Lung (tissue), 12 donors: ENCODE data around the gene MYL7. TPM values are rescaled to one million over a fixed set of nuclear protein-coding genes. Genes with fewer than 3 reads are reported as not detected.

Experiments used
- ATAC-seq: fragments of 200-7000 bp; cut with Tn5 transposase; one replicate; pipeline ENCODE4 v1.9.1; 2020; ENCODE audit warnings: moderate number of reproducible peaks; ENCODE audit not compliant: insufficient read depth, low FRiP score
- DNase-seq, 3 donors: peaks; one replicate each; pipeline ENCODE4 v3.0.0-alpha.2; 2013 to 2017
- H3K27ac ChIP-seq, 2 donors: one replicate each; pipeline ENCODE4 v1.5.1; 2013; ENCODE audit warnings: mild to moderate bottlenecking in 2 of 2, moderate library complexity in 2 of 2, control low read depth in 1 of 2, inconsistent platforms in 1 of 2, low read depth in 1 of 2, low read length in 1 of 2
- H3K27me3 ChIP-seq, 3 donors: one replicate each; pipeline ENCODE4 v1.5.1; 2013; ENCODE audit warnings: low read length in 2 of 3; ENCODE audit not compliant: control insufficient read depth in 3 of 3, insufficient read depth in 3 of 3
- H3K36me3 ChIP-seq, 4 donors: one replicate each; pipeline ENCODE4 v1.5.1; 2013; ENCODE audit warnings: low read length in 4 of 4, mild to moderate bottlenecking in 1 of 4, moderate library complexity in 1 of 4; ENCODE audit not compliant: control insufficient read depth in 4 of 4, insufficient read depth in 4 of 4
- H3K4me1 ChIP-seq, 5 donors: one replicate each; pipeline ENCODE4 v1.5.1; 2013; ENCODE audit warnings: low read length in 5 of 5, mild to moderate bottlenecking in 2 of 5, moderate library complexity in 1 of 5; ENCODE audit not compliant: control insufficient read depth in 5 of 5, insufficient read depth in 5 of 5
- H3K4me3 ChIP-seq: one replicate; pipeline ENCODE4 v1.5.1; 2013; ENCODE audit warnings: mild to moderate bottlenecking, control low read depth, moderate library complexity
- H3K9ac ChIP-seq, 2 donors: one replicate each; pipeline ENCODE4 v1.5.1; 2013; ENCODE audit warnings: low read length in 2 of 2, control low read depth in 1 of 2; ENCODE audit not compliant: insufficient read depth in 1 of 2
- H3K9me3 ChIP-seq, 4 donors: one replicate each; pipeline ENCODE4 v1.5.1; 2013; ENCODE audit warnings: low read length in 3 of 4, mild to moderate bottlenecking in 1 of 4, moderate library complexity in 1 of 4; ENCODE audit not compliant: control insufficient read depth in 4 of 4, insufficient read depth in 3 of 4
- CTCF ChIP-seq: IDR thresholded peaks from 2 replicates; pipeline ENCODE4 v1.5.1; 2012; ENCODE audit warnings: mild to moderate bottlenecking; ENCODE audit errors: control extremely low read depth, extremely low read depth
- WGBS, 2 donors: extraction: QIAGEN DNeasy Blood & Tissue Kit; methylation state at CpG; one replicate each; pipeline ENCODE4 v1.1.7; 2013; 5-methylcytosine and 5-hydroxymethylcytosine counted together
- polyA plus RNA-seq, 2 donors: library from polyadenylated mRNA; stranded (reverse); fragments of 200-250 nt; gene quantifications; one replicate each; pipeline ENCODE4 v1.2.1, GENCODE V29; 2013
- total RNA-seq, 2 donors: library from RNA; depleted of rRNA in 1 of 2; stranded (reverse); fragments of >200 nt in 1 of 2; gene quantifications; one replicate each; pipeline ENCODE4 v1.2.1, GENCODE V29; 2014 to 2021
- donor health status: control.
- donor health status: control.
- donor health status: Bipolar disorder and iron deficiency.
- donor health status: healthy.
- donor health status: DM: yes; HTN: yes; CAD: no.

MYL7 gene
- total and polyA plus RNA-seq, 4 donors = 0.08 to 13.0 TPM; not detected in 2

GRCh38 chr7:44105832-44106231, 35.3 kb downstream of the MYL7 start:
- H3K36me3 ChIP-seq = peaks cover 0 to 15% (median 4%) of the 10 kb centered on the region in 4 donors
- H3K9me3 ChIP-seq = no peaks in the 10 kb centered on the region
- no peak for TF ChIP-seq CTCF
- H3K27ac ChIP-seq = peak overlapping the region in 1 of 2 donors; percentile 48
- H3K27me3 ChIP-seq = no peaks in the 10 kb centered on the region
- peaks cover 0 to 21% (median 3%) of the 10 kb centered on the region in 5 donors for H3K4me1 ChIP-seq
- peak overlapping the region in 1 of 2 donors; percentile 11 for H3K9ac ChIP-seq
- WGBS, 2 donors = 44 to 65% methylated on average over 2 of the region's 2 CpGs
- ATAC-seq (no peak), DNase-seq (no peak)
- H3K4me3 ChIP-seq = peak overlapping the region; percentile 34

GRCh38 chr7:44104860-44105771, 36.0 kb downstream of the MYL7 start:
- peak overlapping the region; percentile 34 for H3K4me3 ChIP-seq
- peaks cover 0 to 11% (median 4%) of the 10 kb centered on the region in 4 donors for H3K36me3 ChIP-seq
- DNase-seq (peak in 2 of 3 donors; percentile 37 to 41), ATAC-seq (no peak)
- no peaks in the 10 kb centered on the region for H3K27me3 ChIP-seq
- H3K4me1 ChIP-seq = peaks cover 0 to 27% (median 3%) of the 10 kb centered on the region in 5 donors
- WGBS, 2 donors = 40 to 45% methylated on average over 24 to 28 of the region's 28 CpGs
- TF ChIP-seq CTCF = no peak
- peak overlapping the region; percentile 11 to 25 for H3K9ac ChIP-seq
- no peaks in the 10 kb centered on the region for H3K9me3 ChIP-seq
- peak overlapping the region in 1 of 2 donors; percentile 81 for H3K27ac ChIP-seq

GRCh38 chr7:44103923-44104859, 36.9 kb downstream of the MYL7 start, which contains the start of gene AEBP1:
Gene AEBP1, plus strand, starts transcription at chr7:44104345. Its CDS starts 321 bp downstream, at chr7:44104666.
- peaks cover 0 to 27% (median 3%) of the 10 kb centered on the region in 5 donors for H3K4me1 ChIP-seq
- TF ChIP-seq CTCF = no peak
- ATAC-seq = no peak
- no peaks in the 10 kb centered on the region for H3K9me3 ChIP-seq
- no peaks in the 10 kb centered on the region for H3K27me3 ChIP-seq
- H3K27ac ChIP-seq = peak within 1 kb of the TSS in 1 of 2 donors; percentile 81
- peak; percentile 65 to 70 (median 67) for DNase-seq
- peak within 1 kb of the TSS; percentile 34 for H3K4me3 ChIP-seq
- peak within 1 kb of the TSS; percentile 11 to 25 for H3K9ac ChIP-seq
- H3K36me3 ChIP-seq = peaks cover 0 to 11% (median 4%) of the 10 kb centered on the region in 4 donors
- 3% methylated on average over 68 to 84 of the region's 87 CpGs for WGBS, 2 donors
